ENCODE results near the gene COL6A3.
"Not testable (repeated sequence)": the region's sequence is repeated elsewhere in the genome, so short reads cannot be mapped to it uniquely, and the experiment has no call there.

The COL6A3 gene

GRCh38 chr2:237412646-237412987 lies 1.3 kb downstream of the COL6A3 start:
- no peak for DNase-seq

GRCh38 chr2:237411683-237412423 lies 2.1 kb downstream of the COL6A3 start:
- no peak for DNase-seq

GRCh38 chr2:237411092-237411601 lies 2.8 kb downstream of the COL6A3 start:
- DNase-seq: no peak

GRCh38 chr2:237409263-237409662 lies 4.7 kb downstream of the COL6A3 start:
- DNase-seq: not testable (repeated sequence)

GRCh38 chr2:237408335-237409000 lies 5.5 kb downstream of the COL6A3 start:
- no peak for DNase-seq

- no peak for DNase-seq
These were observed 6.3 kb downstream of the COL6A3 start for GRCh38 chr2:237407700-237408099.

- no peak for DNase-seq
These were observed 7.5 kb downstream of the COL6A3 start for GRCh38 chr2:237406371-237406895.

- DNase-seq: no peak
These were observed 8.4 kb downstream of the COL6A3 start for GRCh38 chr2:237405605-237406004.

GRCh38 chr2:237405006-237405559 lies 8.9 kb downstream of the COL6A3 start:
- DNase-seq: no peak

GRCh38 chr2:237404413-237404812 lies 9.6 kb downstream of the COL6A3 start:
- DNase-seq: no peak

GRCh38 chr2:237403024-237403882 lies 10.7 kb downstream of the COL6A3 start:
- no peak for DNase-seq

- no peak for DNase-seq
These were observed 13.8 kb downstream of the COL6A3 start for GRCh38 chr2:237400199-237400598.

- DNase-seq: no peak
These were observed 16.9 kb downstream of the COL6A3 start for GRCh38 chr2:237397072-237397471.

GRCh38 chr2:237393523-237393922 lies 20.4 kb downstream of the COL6A3 start:
- DNase-seq: no peak

GRCh38 chr2:237392186-237392585 lies 21.8 kb downstream of the COL6A3 start:
- DNase-seq: no peak

- DNase-seq: no peak
These were observed 22.8 kb downstream of the COL6A3 start for GRCh38 chr2:237391140-237391539.

GRCh38 chr2:237390235-237390634 lies 23.7 kb downstream of the COL6A3 start:
- no peak for DNase-seq

GRCh38 chr2:237389831-237390230 lies 24.1 kb downstream of the COL6A3 start:
- no peak for DNase-seq

GRCh38 chr2:237388036-237388435 lies 25.9 kb downstream of the COL6A3 start:
- no peak for DNase-seq

GRCh38 chr2:237384672-237385020 lies 29.3 kb downstream of the COL6A3 start:
- no peak for DNase-seq

- no peak for DNase-seq
These were observed 29.8 kb downstream of the COL6A3 start for GRCh38 chr2:237383991-237384671.

- DNase-seq: no peak
These were observed 33.2 kb downstream of the COL6A3 start for GRCh38 chr2:237380768-237381167.

Measured in NCI-H1436 (cell line).